CD8-positive, alpha-beta memory T cell (primary cell): ENCODE data around the gene CYP2R1. TPM values are rescaled to one million over a fixed set of nuclear protein-coding genes. Genes with fewer than 3 reads are reported as not detected.
"Not testable (repeated sequence)": the region's sequence is repeated elsewhere in the genome, so short reads cannot be mapped to it uniquely, and the experiment has no call there.

ENCODE experiments used
- CTCF ChIA-PET: fragments of 350-600 bp; sonication (Branson Sonifier 250); formaldehyde crosslinking; loops from one replicate; lab custom pipeline; 2021; ENCODE audit warnings: antibody characterized with exemption; lab: Charles Lee
- POLR2A ChIA-PET: fragments of 350-600 bp; sonication (Branson Sonifier 250); formaldehyde crosslinking; loops from one replicate; lab custom pipeline; 2021; ENCODE audit warnings: antibody characterized with exemption; lab: Charles Lee
- DNase-seq, 5 donors: peaks; one replicate each; pipeline versions ENCODE4 v3.0.0 to v3.0.0-alpha.2; 2020 to 2022; ENCODE audit warnings: mixed read lengths in 1 of 5
- H3K27ac ChIP-seq: one replicate; pipeline ENCODE4 v1.7.0; 2013; ENCODE audit warnings: low read depth, mild to moderate bottlenecking, low read length, moderate library complexity
- H3K27me3 ChIP-seq: 2 replicates; pipeline ENCODE4 v1.7.0; 2013; ENCODE audit warnings: low read length, mild to moderate bottlenecking; ENCODE audit not compliant: insufficient read depth, poor library complexity, severe bottlenecking
- H3K36me3 ChIP-seq: 2 replicates; pipeline ENCODE4 v1.7.0; 2013; ENCODE audit warnings: mild to moderate bottlenecking, low read length, moderate library complexity; ENCODE audit not compliant: insufficient read depth
- H3K4me1 ChIP-seq: 2 replicates; pipeline ENCODE4 v1.7.0; 2013; ENCODE audit warnings: mild to moderate bottlenecking, low read length, moderate library complexity; ENCODE audit not compliant: insufficient read depth
- H3K4me3 ChIP-seq: 2 replicates; pipeline ENCODE4 v1.7.0; 2013; ENCODE audit warnings: mild to moderate bottlenecking, low read length
- H3K9me3 ChIP-seq: 2 replicates; pipeline ENCODE4 v1.7.0; 2013; ENCODE audit warnings: mild to moderate bottlenecking, low read length
- H3K27ac Mint-ChIP-seq, 8 donors: one replicate each; pipeline ENCODE4 v1.8.0; 2020 to 2021; ENCODE audit warnings: mixed read lengths in 8 of 8, mild to moderate bottlenecking in 6 of 8, inconsistent platforms in 3 of 8, moderate library complexity in 3 of 8
- H3K27me3 Mint-ChIP-seq, 2 donors: one replicate each; pipeline ENCODE4 v1.8.0; 2020 to 2021; ENCODE audit warnings: mixed read lengths in 2 of 2, mild to moderate bottlenecking in 1 of 2, moderate library complexity in 1 of 2
- H3K36me3 Mint-ChIP-seq, 3 donors: one replicate each; pipeline ENCODE4 v1.8.0; 2020 to 2021; ENCODE audit warnings: mixed read lengths in 3 of 3, inconsistent platforms in 1 of 3, mild to moderate bottlenecking in 1 of 3
- H3K4me1 Mint-ChIP-seq, 3 donors: one replicate each; pipeline ENCODE4 v1.8.0; 2020 to 2021; ENCODE audit warnings: mixed read lengths in 3 of 3, inconsistent platforms in 1 of 3, mild to moderate bottlenecking in 1 of 3
- H3K4me3 Mint-ChIP-seq, 7 donors: one replicate each; pipeline ENCODE4 v1.8.0; 2020 to 2021; ENCODE audit warnings: mixed read lengths in 7 of 7, mild to moderate bottlenecking in 6 of 7, moderate library complexity in 4 of 7, inconsistent platforms in 2 of 7
- H3K9me3 Mint-ChIP-seq, 5 donors: one replicate each; pipeline ENCODE4 v1.8.0; 2020 to 2022; ENCODE audit warnings: mixed read lengths in 5 of 5, mild to moderate bottlenecking in 3 of 5, moderate library complexity in 2 of 5, inconsistent platforms in 1 of 5
- polyA plus RNA-seq: library from polyadenylated mRNA; unstranded; fragments of 300-500 nt; fragmentation: Illumina TruSeq; gene quantifications from one replicate; pipeline ENCODE4 v1.2.3, GENCODE V29; 2021
- total RNA-seq, 2 experiments: library from RNA; stranded (reverse); gene quantifications; one replicate each; pipeline ENCODE4 v1.2.3, GENCODE V29; 2021

Gene CYP2R1
- total and polyA plus RNA-seq, 3 experiments from 2014 or later, result 5.6 to 16.5 (median 5.9) TPM

DNA sequence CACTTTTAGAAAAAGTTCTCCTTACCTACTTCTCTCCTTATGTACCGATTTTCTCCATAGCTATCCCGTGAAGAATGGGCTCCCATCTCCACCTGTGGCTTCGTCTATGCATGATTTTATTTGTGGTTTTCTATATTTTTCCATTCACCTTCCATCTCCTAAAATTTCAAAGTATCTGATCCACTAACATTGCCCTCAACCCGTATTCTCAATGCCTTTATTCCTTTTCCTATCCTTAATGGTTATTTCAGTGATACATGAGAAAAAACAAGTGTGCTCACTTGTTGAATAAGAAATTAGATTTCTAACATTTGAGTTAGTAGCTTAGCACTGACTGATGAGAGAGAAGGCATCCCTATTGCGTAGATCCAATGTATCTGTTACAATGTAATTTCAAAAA lies 16.9 kb downstream of the CYP2R1 start:
- H3K9me3 Mint-ChIP-seq, result no peaks in the 10 kb centered on the region
- Histone ChIP-seq H3K9me3 (no peaks in the 10 kb centered on the region), H3K4me3 (no peak overlapping the region), H3K27ac (no peak overlapping the region), H3K36me3 (peaks cover 4% of the 10 kb centered on the region), H3K27me3 (no peaks in the 10 kb centered on the region), H3K4me1 (no peaks in the 10 kb centered on the region)
- ChIA-PET POLR2A (no interaction called here), CTCF (no interaction called here)
- peaks cover 0 to 12% (median 4%) of the 10 kb centered on the region in 3 donors for H3K4me1 Mint-ChIP-seq
- peak overlapping the region in 3 of 8 donors; percentile 3 to 92 (median 54) for H3K27ac Mint-ChIP-seq
- no peak overlapping the region for H3K4me3 Mint-ChIP-seq
- no peaks in the 10 kb centered on the region for H3K27me3 Mint-ChIP-seq
- no peak for DNase-seq
- H3K36me3 Mint-ChIP-seq, result peaks cover 4 to 85% (median 25%) of the 10 kb centered on the region in 3 donors

DNA sequence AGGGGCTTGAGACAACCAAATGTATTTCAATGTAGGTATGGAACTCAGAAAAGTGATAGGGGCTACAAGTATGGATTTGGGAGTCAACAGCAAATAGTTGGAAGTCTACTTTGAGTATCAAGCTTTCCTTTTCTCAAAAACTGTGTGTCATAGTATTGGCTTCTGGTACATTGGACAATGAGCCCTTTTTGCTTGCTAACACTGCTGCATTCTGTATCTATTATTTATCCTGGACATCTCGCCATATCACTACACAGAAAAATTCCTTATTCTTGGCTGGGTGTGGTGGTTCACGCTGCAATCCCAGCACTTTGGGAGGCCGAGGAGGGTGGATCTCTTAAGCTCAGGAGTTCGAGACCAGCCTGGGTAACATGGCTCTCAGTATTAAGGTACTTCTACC lies 18.4 kb downstream of the CYP2R1 start:
- no peak overlapping the region for H3K27ac ChIP-seq
- Mint-ChIP-seq H3K9me3 (no peaks in the 10 kb centered on the region), H3K36me3 (peaks cover 4 to 88% (median 35%) of the 10 kb centered on the region in 3 donors), H3K4me1 (peaks cover 0 to 14% (median 4%) of the 10 kb centered on the region in 3 donors), H3K4me3 (no peak overlapping the region), H3K27me3 (no peaks in the 10 kb centered on the region), H3K27ac (peak overlapping the region in 3 of 8 donors; percentile 5 to 57 (median 11))
- ChIA-PET CTCF (no interaction called here), POLR2A (no interaction called here)
- no peaks in the 10 kb centered on the region for H3K27me3 ChIP-seq
- no peaks in the 10 kb centered on the region for H3K9me3 ChIP-seq
- no peak overlapping the region for H3K4me3 ChIP-seq
- peaks cover 10% of the 10 kb centered on the region for H3K36me3 ChIP-seq
- no peaks in the 10 kb centered on the region for H3K4me1 ChIP-seq
- DNase-seq, result no peak

DNA sequence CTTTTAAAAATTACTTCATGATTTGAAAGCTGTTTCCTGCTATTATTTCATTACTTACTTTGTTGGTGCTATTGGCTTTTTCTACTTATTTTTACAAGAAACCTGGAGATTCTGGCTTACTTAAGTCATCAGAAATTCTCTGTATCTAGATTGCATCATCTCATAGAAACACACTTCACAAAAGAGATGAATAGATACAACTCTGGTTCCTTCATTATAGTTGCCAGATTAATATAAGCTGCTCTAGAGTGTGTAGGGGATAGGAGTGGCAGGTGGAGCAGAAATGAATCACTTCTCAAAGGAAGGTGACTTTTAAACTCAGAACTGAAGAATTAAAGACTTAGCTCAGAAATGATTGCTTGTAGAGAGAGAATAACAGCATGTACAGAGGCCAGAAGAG lies 20.0 kb downstream of the CYP2R1 start:
- peaks cover 0 to 14% (median 4%) of the 10 kb centered on the region in 3 donors for H3K4me1 Mint-ChIP-seq
- H3K36me3 Mint-ChIP-seq, result peaks cover 4 to 86% (median 34%) of the 10 kb centered on the region in 3 donors
- H3K4me3 ChIP-seq, result no peak overlapping the region
- no peaks in the 10 kb centered on the region for H3K27me3 Mint-ChIP-seq
- no peaks in the 10 kb centered on the region for H3K4me1 ChIP-seq
- no peaks in the 10 kb centered on the region for H3K27me3 ChIP-seq
- H3K9me3 Mint-ChIP-seq, result no peaks in the 10 kb centered on the region
- no peak for DNase-seq
- H3K4me3 Mint-ChIP-seq, result no peak overlapping the region
- peaks cover 6% of the 10 kb centered on the region for H3K36me3 ChIP-seq
- CTCF ChIA-PET, result interaction anchor here (1.5 kb wide), 1 partner anchor 11 kb away, joined by 4 read pairs; no protein-coding TSS in a partner anchor
- no peaks in the 10 kb centered on the region for H3K9me3 ChIP-seq
- no peak overlapping the region for H3K27ac ChIP-seq
- POLR2A ChIA-PET, result no interaction called here
- H3K27ac Mint-ChIP-seq, result peak overlapping the region in 1 of 8 donors; percentile 14

DNA sequence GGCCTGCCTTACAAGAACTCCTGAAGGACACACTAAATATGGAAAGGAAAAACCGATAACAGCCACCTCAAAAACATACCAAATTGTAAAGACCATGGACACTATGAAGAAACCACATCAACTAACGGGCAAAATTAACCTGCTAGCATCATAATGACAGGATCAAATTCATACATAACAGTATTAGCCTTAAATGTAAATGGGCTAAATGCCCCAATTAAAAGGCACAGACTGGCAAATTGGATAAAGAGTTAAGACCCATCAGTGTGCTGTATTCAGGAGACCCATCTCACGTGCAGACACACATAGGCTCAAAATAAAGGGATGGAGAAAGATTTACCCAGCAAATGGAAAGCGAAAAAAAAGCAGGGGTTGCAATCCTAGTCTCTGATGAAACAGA lies 28.3 kb downstream of the CYP2R1 start:
- H3K4me1 Mint-ChIP-seq, H3K9me3 ChIP-seq, H3K27me3 ChIP-seq, H3K36me3 ChIP-seq, H3K4me1 ChIP-seq, POLR2A ChIA-PET, H3K9me3 Mint-ChIP-seq, H3K4me3 Mint-ChIP-seq, DNase-seq, H3K27ac ChIP-seq, H3K27me3 Mint-ChIP-seq, H3K4me3 ChIP-seq, CTCF ChIA-PET: not testable (repeated sequence)
- peaks cover 38 to 74% (median 44%) of the 10 kb centered on the region in 3 donors for H3K36me3 Mint-ChIP-seq
- peak overlapping the region in 4 of 8 donors; percentile 15 to 87 (median 46) for H3K27ac Mint-ChIP-seq

DNA sequence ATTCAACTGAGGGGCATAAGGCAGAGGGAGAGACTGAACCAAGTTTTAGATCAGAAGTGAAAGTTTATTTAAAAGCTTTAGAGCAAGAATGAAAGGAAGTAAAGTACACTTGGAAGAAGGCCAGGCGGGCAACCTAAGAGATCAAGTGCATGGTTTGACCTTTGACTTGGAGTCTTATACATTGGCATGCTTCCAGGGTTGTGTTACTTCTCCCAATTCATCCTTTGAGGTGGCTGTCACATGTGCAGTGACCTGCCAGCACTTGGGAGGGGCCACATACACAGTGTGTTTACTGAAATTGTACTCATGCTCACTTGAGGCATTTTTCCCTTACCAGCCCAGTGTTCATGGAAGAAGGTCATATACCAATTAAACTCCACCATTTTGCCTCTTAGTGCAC lies 30.4 kb downstream of the CYP2R1 start:
- no peaks in the 10 kb centered on the region for H3K9me3 ChIP-seq
- H3K27me3 ChIP-seq, result no peaks in the 10 kb centered on the region
- Mint-ChIP-seq H3K36me3 (peaks cover 30 to 72% (median 41%) of the 10 kb centered on the region in 3 donors), H3K4me1 (peaks cover 0 to 8% (median 7%) of the 10 kb centered on the region in 3 donors), H3K27me3 (peaks cover 0 to 2% of the 10 kb centered on the region in 2 donors), H3K27ac (peak overlapping the region in 4 of 8 donors; percentile 14 to 39 (median 30)), H3K4me3 (no peak overlapping the region), H3K9me3 (peaks cover 2 to 10% (median 7%) of the 10 kb centered on the region in 5 donors)
- ChIA-PET CTCF (interaction anchor here (1.1 to 1.9 kb wide), 3 partner anchors 10 to 47 kb away, joined by 4 to 5 read pairs (median 4); no protein-coding TSS in a partner anchor), POLR2A (no interaction called here)
- no peak for DNase-seq
- H3K36me3 ChIP-seq, result peaks cover 8% of the 10 kb centered on the region
- no peak overlapping the region for H3K4me3 ChIP-seq
- no peak overlapping the region for H3K27ac ChIP-seq
- no peaks in the 10 kb centered on the region for H3K4me1 ChIP-seq

DNA sequence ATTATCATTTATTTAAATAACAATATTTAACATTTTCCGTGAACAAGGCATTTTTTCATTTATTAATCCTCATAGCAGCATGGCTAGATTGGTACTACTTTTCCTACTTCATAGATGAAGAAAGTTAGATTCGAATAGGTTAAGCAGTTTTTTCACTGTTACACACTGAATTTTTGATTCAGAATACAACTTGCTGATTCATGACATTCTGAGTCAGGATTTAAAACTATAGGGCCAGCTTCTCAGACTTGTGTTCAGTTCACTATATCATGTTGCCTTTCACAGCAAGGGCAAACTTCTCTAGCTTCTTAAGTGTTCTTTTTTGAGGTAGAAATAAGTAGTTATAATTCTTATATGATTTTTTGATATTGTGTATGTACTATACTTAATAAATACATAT lies 31.5 kb downstream of the CYP2R1 start:
- peaks cover 0 to 2% of the 10 kb centered on the region in 2 donors for H3K27me3 Mint-ChIP-seq
- H3K4me1 Mint-ChIP-seq, result peaks cover 0 to 10% (median 8%) of the 10 kb centered on the region in 3 donors
- ChIA-PET CTCF (interaction anchor here (1.0 to 1.9 kb wide), 4 partner anchors 9 to 48 kb away, joined by 3 to 5 read pairs (median 4); no protein-coding TSS in a partner anchor), POLR2A (interaction anchor here (0.8 kb wide), 1 partner anchor 216 kb away, joined by 4 read pairs; no protein-coding TSS in a partner anchor)
- no peaks in the 10 kb centered on the region for H3K4me1 ChIP-seq
- no peak overlapping the region for H3K4me3 ChIP-seq
- no peak overlapping the region for H3K4me3 Mint-ChIP-seq
- H3K27ac ChIP-seq, result no peak overlapping the region
- peaks cover 2 to 10% (median 7%) of the 10 kb centered on the region in 5 donors for H3K9me3 Mint-ChIP-seq
- H3K27me3 ChIP-seq, result no peaks in the 10 kb centered on the region
- H3K9me3 ChIP-seq, result no peaks in the 10 kb centered on the region
- H3K27ac Mint-ChIP-seq, result no peak overlapping the region
- no peak for DNase-seq
- H3K36me3 Mint-ChIP-seq, result peaks cover 30 to 75% (median 41%) of the 10 kb centered on the region in 3 donors
- H3K36me3 ChIP-seq, result peaks cover 8% of the 10 kb centered on the region

DNA sequence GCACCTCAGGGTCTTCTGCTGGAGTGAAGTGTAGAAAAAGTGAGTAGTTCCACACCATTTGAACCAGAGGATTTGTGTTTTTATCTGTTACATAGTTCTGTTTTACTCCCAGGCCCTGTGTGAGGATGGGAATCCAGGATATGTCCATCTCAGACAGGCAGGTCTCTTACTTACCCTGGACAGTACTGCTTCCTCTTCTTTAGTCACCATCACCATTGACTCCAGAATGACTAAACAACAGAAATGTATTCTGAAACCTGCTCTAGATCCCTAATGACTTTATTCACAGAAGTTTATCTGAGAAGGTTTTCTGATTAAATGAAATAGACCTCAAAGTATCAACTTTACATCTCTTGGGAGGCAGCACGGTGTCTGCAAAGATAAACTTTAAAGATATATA lies 33.6 kb downstream of the CYP2R1 start:
- DNase-seq, result no peak
- Histone ChIP-seq H3K27me3 (no peaks in the 10 kb centered on the region), H3K4me1 (no peaks in the 10 kb centered on the region), H3K9me3 (no peaks in the 10 kb centered on the region), H3K36me3 (peaks cover 8% of the 10 kb centered on the region), H3K4me3 (no peak overlapping the region), H3K27ac (no peak overlapping the region)
- Mint-ChIP-seq H3K27me3 (peaks cover 0 to 2% of the 10 kb centered on the region in 2 donors), H3K27ac (no peak overlapping the region), H3K9me3 (peaks cover 0 to 9% (median 2%) of the 10 kb centered on the region in 5 donors), H3K36me3 (peaks cover 24 to 73% (median 29%) of the 10 kb centered on the region in 3 donors), H3K4me3 (no peak overlapping the region), H3K4me1 (peaks cover 0 to 11% (median 5%) of the 10 kb centered on the region in 3 donors)
- CTCF ChIA-PET, result no interaction called here
- POLR2A ChIA-PET, result no interaction called here

DNA sequence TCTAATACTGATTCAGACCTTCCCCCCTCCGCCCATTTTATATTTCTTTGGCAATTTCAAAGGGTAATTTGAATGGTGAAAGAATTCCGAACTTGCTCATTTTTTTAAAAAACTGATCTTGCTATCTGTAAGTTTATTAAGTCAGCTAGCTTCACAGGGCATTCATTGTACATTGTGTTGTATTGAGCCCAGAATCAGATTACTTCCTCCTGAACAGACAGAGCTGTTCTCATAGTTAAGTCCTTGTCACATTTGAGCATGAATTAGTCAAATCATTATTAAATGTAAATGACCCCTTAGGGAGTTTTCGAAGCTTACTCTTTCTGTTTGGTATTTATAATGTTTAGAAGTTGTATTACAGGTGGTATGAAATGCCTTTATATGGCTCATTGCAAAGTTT lies 34.4 kb downstream of the CYP2R1 start:
- Mint-ChIP-seq H3K27ac (peak overlapping the region in 4 of 8 donors; percentile 0 to 61 (median 26)), H3K36me3 (peaks cover 22 to 74% (median 24%) of the 10 kb centered on the region in 3 donors), H3K4me1 (peaks cover 0 to 11% (median 5%) of the 10 kb centered on the region in 3 donors), H3K27me3 (peaks cover 0 to 2% of the 10 kb centered on the region in 2 donors), H3K4me3 (no peak overlapping the region), H3K9me3 (peaks cover 0 to 4% (median 0%) of the 10 kb centered on the region in 5 donors)
- DNase-seq, result no peak
- POLR2A ChIA-PET, result no interaction called here
- peaks cover 8% of the 10 kb centered on the region for H3K36me3 ChIP-seq
- H3K4me1 ChIP-seq, result no peaks in the 10 kb centered on the region
- H3K4me3 ChIP-seq, result no peak overlapping the region
- H3K27me3 ChIP-seq, result no peaks in the 10 kb centered on the region
- CTCF ChIA-PET, result interaction anchor here (1.2 to 1.5 kb wide), 2 partner anchors 51 to 325 kb away, joined by 3 to 6 read pairs; no protein-coding TSS in a partner anchor
- no peak overlapping the region for H3K27ac ChIP-seq
- H3K9me3 ChIP-seq, result no peaks in the 10 kb centered on the region
